Sigmoid colon (tissue), 7 donors: ENCODE results near the gene GPRC5B. TPM values are rescaled to one million over a fixed set of nuclear protein-coding genes. Genes with fewer than 3 reads are reported as not detected.

Experiments
- DNase-seq: peaks from one replicate; pipeline ENCODE4 v3.0.0-alpha.2; 2019
- H3K27ac ChIP-seq, 4 donors: fragments of 200-600 bp; sonication (generic); one replicate each; pipeline ENCODE4 v1.5.1; 2016 to 2019; ENCODE audit warnings: mild to moderate bottlenecking in 1 of 4
- H3K27me3 ChIP-seq, 3 donors: fragments of 200-600 bp; sonication (generic); one replicate each; pipeline ENCODE4 v1.5.1; 2019; ENCODE audit warnings: mild to moderate bottlenecking in 1 of 3
- H3K36me3 ChIP-seq, 4 donors: fragments of 200-600 bp; sonication (generic); one replicate each; pipeline ENCODE4 v1.5.1; 2016 to 2019
- H3K4me1 ChIP-seq, 4 donors: fragments of 200-600 bp; sonication (generic); one replicate each; pipeline ENCODE4 v1.5.1; 2017 to 2019
- H3K4me3 ChIP-seq, 4 donors: fragments of 200-600 bp; sonication (generic); one replicate each; pipeline ENCODE4 v1.5.1; 2017 to 2019; ENCODE audit warnings: mild to moderate bottlenecking in 2 of 4, moderate library complexity in 1 of 4
- H3K9me3 ChIP-seq, 4 donors: fragments of 200-600 bp in 3 of 4; sonication (generic) in 3 of 4; one replicate each; pipeline versions ENCODE4 v1.5.1 to v1.6.1; 2013 to 2019
- CTCF ChIP-seq, 4 experiments: fragments of 450-650 bp in 3 of 4; fragments of 200-600 bp in 1 of 4; IDR thresholded peaks; one replicate each; pipeline ENCODE4 v1.5.1; 2016 to 2019; ENCODE audit warnings: antibody characterized with exemption in 4 of 4, mild to moderate bottlenecking in 3 of 4, moderate library complexity in 2 of 4
- EP300 ChIP-seq, 4 donors: sonication (generic); formaldehyde crosslinking; IDR thresholded peaks; one replicate each; pipeline ENCODE4 v1.6.1; 2017; ENCODE audit warnings: antibody characterized with exemption in 4 of 4
- POLR2A ChIP-seq, 2 donors: fragments of 450-650 bp; IDR thresholded peaks; one replicate each; pipeline ENCODE4 v1.6.1; 2016; ENCODE audit warnings: antibody characterized with exemption in 2 of 2, mild to moderate bottlenecking in 2 of 2, moderate library complexity in 2 of 2
- POLR2AphosphoS5 ChIP-seq, 4 donors: sonication (generic); formaldehyde crosslinking; IDR thresholded peaks; one replicate each; pipeline ENCODE4 v1.6.1; 2017; ENCODE audit warnings: antibody characterized with exemption in 4 of 4
- WGBS, 2 donors: extraction: QIAGEN DNeasy Blood & Tissue Kit; methylation state at CpG; one replicate each; pipeline ENCODE4 v1.1.7; 2013; 5-methylcytosine and 5-hydroxymethylcytosine counted together
- intact Hi-C: fragments of 100-400 bp; cut with DNase I; formaldehyde crosslinking; loops from one replicate; pipeline ENCODE4 v1.15.1; 2023
- polyA plus RNA-seq, 3 donors: library from polyadenylated mRNA; stranded (reverse); fragments of 200-250 nt; gene quantifications; one replicate each; pipeline ENCODE4 v1.2.3, GENCODE V29; 2013
- total RNA-seq, 4 donors: library from RNA; depleted of rRNA; stranded (reverse); fragments of >200 nt; gene quantifications; one replicate each; pipeline ENCODE4 v1.1.0, GENCODE V29; 2016
- donor health status: healthy with polysubstance abuse.
- donor health status: Bipolar disorder and iron deficiency.
- donor health status: healthy.

Gene GPRC5B
- total and polyA plus RNA-seq, 7 donors, result 1.6 to 20.6 (median 8.4) TPM

DNA sequence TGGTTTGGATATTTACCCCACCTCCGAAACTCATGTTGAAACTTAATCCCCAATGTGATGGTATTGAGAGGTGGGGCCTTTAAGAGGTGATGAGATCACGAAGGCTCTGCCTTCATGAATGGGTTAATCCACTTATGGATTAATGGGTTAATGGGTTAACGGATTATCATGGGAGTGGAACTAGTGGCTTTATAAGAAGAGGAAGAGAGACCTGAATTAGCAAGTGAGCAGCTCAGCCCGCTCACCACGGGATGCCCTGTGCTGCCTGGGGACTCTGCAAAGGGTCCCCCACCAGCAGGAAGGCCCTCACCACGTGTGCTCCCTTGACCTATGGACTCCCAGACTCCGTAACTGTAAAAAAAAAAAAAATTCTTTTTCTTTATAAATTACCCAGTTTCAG is 16.5 kb upstream of the GPRC5B start:
- Histone ChIP-seq H3K36me3 (no peaks in the 10 kb centered on the region), H3K4me1 (no peaks in the 10 kb centered on the region), H3K27ac (no peak overlapping the region), H3K4me3 (no peak overlapping the region), H3K9me3 (no peaks in the 10 kb centered on the region), H3K27me3 (peaks cover 0 to 6% (median 0%) of the 10 kb centered on the region in 3 donors)
- WGBS, 2 donors, result 74% methylated on average over 7 of the region's 7 CpGs
- DNase-seq, result no peak
- intact Hi-C loops, result no loop called here
- TF ChIP-seq POLR2A (IDR thresholded peaks at IDR 0.05) (no peak), POLR2AphosphoS5 (IDR thresholded peaks at IDR 0.05) (no peak), EP300 (IDR thresholded peaks at IDR 0.05) (no peak), CTCF (IDR thresholded peaks at IDR 0.05) (no peak)

DNA sequence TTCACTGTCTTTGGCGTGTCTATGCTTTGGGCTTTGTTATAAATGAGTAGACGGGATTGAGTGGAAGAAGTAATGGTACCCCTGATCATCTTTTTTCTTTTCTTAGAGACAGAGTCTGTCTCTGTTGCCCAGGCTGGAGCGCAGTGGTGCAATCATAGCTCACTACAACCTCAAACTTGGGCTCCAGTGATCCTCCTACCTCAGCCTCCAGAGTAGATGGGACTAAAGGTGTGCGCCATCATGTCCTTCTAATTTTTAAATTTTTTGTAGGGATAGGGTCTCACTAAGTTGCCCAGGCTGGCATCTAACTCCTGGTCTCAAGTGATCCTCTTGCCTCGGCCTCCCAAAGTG is 14.9 kb upstream of the GPRC5B start:
- intact Hi-C loops, result loop anchor here (10.0 kb wide), 1 partner anchor 65 kb away; no protein-coding TSS in a partner anchor
- Histone ChIP-seq H3K4me1 (no peaks in the 10 kb centered on the region), H3K27me3 (peaks cover 0 to 6% (median 0%) of the 10 kb centered on the region in 3 donors), H3K36me3 (no peaks in the 10 kb centered on the region), H3K27ac (no peak overlapping the region), H3K4me3 (no peak overlapping the region), H3K9me3 (no peaks in the 10 kb centered on the region)
- no peak for DNase-seq
- no peak for TF ChIP-seq POLR2A (IDR thresholded peaks at IDR 0.05)
- no peak for TF ChIP-seq POLR2AphosphoS5 (IDR thresholded peaks at IDR 0.05)
- no peak for TF ChIP-seq EP300 (IDR thresholded peaks at IDR 0.05)
- TF ChIP-seq CTCF (IDR thresholded peaks at IDR 0.05), result no peak
- WGBS, 2 donors, result 57 to 60% methylated on average over 5 of the region's 5 CpGs

- no peak for TF ChIP-seq EP300 (IDR thresholded peaks at IDR 0.05)
- peak in 3 of 4 experiments; percentile 54 to 67 (median 56) for TF ChIP-seq CTCF (IDR thresholded peaks at IDR 0.05)
- no peak for TF ChIP-seq POLR2A (IDR thresholded peaks at IDR 0.05)
- TF ChIP-seq POLR2AphosphoS5 (IDR thresholded peaks at IDR 0.05), result no peak
- DNase-seq, result no peak
- 5 to 10% methylated on average over 13 of the region's 13 CpGs for WGBS, 2 donors
- no peaks in the 10 kb centered on the region for H3K4me1 ChIP-seq
- no peak overlapping the region for H3K4me3 ChIP-seq
- H3K27ac ChIP-seq, result no peak overlapping the region
- H3K27me3 ChIP-seq, result peaks cover 0 to 6% (median 0%) of the 10 kb centered on the region in 3 donors
- intact Hi-C loops, result loop anchor here (10.0 kb wide), 1 partner anchor 64 kb away; no protein-coding TSS in a partner anchor
- no peaks in the 10 kb centered on the region for H3K36me3 ChIP-seq
- no peaks in the 10 kb centered on the region for H3K9me3 ChIP-seq
Observed at GRCh38 chr16:19898924-19899604, 14.4 kb upstream of the GPRC5B start.

DNA sequence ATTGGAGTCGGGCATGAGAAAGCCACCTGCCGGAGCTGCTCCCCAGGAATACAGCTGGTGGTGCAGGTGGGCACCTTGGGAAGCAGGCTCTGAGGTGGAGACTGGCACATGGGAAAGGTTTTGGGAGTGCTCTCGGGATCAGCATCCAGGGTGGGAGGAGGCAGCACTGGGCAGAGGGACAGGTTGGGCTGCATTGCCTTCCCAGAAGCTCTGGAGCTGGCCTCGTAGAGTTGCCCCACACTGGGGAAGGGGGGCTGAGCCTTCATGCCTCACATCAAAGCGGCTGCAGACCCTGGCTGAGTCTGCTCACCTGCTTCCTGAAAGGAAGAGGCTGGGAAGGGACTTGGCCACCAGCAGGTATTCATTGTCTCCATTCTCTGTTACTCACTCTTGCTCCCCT is 13.5 kb upstream of the GPRC5B start:
- no peaks in the 10 kb centered on the region for H3K36me3 ChIP-seq
- intact Hi-C loops, result loop anchor here (10.0 kb wide), 1 partner anchor 63 kb away; no protein-coding TSS in a partner anchor
- no peak overlapping the region for H3K27ac ChIP-seq
- WGBS, 2 donors, result 68 to 74% methylated on average over 5 of the region's 5 CpGs
- H3K9me3 ChIP-seq, result no peaks in the 10 kb centered on the region
- DNase-seq, result no peak
- no peaks in the 10 kb centered on the region for H3K4me1 ChIP-seq
- no peak overlapping the region for H3K4me3 ChIP-seq
- TF ChIP-seq POLR2A (IDR thresholded peaks at IDR 0.05) (no peak), POLR2AphosphoS5 (IDR thresholded peaks at IDR 0.05) (no peak), CTCF (IDR thresholded peaks at IDR 0.05) (no peak), EP300 (IDR thresholded peaks at IDR 0.05) (no peak)
- H3K27me3 ChIP-seq, result peaks cover 0 to 6% (median 0%) of the 10 kb centered on the region in 3 donors
